Measurements from ENCODE around the gene ECT2L. TPM values are rescaled to one million over a fixed set of nuclear protein-coding genes. Genes with fewer than 3 reads are reported as not detected.
"Not testable (repeated sequence)": the region's sequence is repeated elsewhere in the genome, so short reads cannot be mapped to it uniquely, and the experiment has no call there.

The ECT2L gene
- total RNA-seq, 1 donor from 2014 or later, result not detected

DNA sequence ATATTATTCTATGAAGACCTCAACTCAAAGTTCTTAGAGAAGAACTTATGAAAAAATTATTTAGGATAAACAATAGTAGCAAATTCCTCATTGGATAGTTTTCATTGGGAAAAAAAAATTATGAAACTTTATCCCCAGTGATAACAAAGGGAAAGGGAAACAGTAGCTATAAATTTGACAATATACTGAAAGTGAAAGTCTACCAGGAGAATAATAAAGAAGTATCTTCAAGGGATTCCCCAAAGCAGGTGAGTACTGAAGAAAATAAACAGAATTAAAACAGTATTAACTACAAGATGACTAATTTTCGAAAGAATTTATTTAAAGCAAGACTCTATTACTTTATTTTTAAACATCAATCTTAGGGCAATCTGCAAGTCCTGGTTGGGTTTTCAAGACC, 135.8 kb downstream of the ECT2L start:
- Histone ChIP-seq H3K36me3 (peaks cover 30% of the 10 kb centered on the region), H3K9me3 (no peaks in the 10 kb centered on the region), H3K27me3 (no peaks in the 10 kb centered on the region), H3K4me3 (no peak overlapping the region), H3K27ac (no peak overlapping the region), H3K4me1 (no peaks in the 10 kb centered on the region)
- DNase-seq (no peak), ATAC-seq (no peak)
- TF ChIP-seq, protein P1, sequence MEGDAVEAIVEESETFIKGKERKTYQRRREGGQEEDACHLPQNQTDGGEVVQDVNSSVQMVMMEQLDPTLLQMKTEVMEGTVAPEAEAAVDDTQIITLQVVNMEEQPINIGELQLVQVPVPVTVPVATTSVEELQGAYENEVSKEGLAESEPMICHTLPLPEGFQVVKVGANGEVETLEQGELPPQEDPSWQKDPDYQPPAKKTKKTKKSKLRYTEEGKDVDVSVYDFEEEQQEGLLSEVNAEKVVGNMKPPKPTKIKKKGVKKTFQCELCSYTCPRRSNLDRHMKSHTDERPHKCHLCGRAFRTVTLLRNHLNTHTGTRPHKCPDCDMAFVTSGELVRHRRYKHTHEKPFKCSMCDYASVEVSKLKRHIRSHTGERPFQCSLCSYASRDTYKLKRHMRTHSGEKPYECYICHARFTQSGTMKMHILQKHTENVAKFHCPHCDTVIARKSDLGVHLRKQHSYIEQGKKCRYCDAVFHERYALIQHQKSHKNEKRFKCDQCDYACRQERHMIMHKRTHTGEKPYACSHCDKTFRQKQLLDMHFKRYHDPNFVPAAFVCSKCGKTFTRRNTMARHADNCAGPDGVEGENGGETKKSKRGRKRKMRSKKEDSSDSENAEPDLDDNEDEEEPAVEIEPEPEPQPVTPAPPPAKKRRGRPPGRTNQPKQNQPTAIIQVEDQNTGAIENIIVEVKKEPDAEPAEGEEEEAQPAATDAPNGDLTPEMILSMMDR (IDR thresholded peaks at IDR 0.05), result no peak
- intact Hi-C loops (cut with DNase I), result no loop called here

DNA sequence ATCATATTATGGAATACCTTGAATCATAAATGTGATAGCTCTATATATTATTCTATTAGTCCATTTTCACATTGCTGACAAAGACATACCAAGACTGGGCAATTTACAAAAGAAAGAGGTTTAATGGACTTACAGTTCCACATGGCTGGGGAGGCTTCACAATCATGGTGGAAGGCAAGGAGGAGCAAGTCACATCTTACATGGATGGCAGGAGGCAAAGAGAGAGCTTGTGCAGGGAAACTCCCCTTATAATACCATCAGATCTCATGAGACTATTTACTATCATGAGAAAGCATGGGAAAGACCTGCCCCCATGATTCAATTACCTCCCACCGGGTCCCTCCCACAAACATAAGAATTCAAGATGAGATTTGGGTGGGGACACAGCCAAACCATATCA, 141.0 kb downstream of the ECT2L start:
- H3K9me3 ChIP-seq; DNase-seq; H3K27ac ChIP-seq; intact Hi-C loops (cut with DNase I); H3K4me3 ChIP-seq; H3K27me3 ChIP-seq; H3K4me1 ChIP-seq; ATAC-seq: not testable (repeated sequence)
- peaks cover 30% of the 10 kb centered on the region for H3K36me3 ChIP-seq

DNA sequence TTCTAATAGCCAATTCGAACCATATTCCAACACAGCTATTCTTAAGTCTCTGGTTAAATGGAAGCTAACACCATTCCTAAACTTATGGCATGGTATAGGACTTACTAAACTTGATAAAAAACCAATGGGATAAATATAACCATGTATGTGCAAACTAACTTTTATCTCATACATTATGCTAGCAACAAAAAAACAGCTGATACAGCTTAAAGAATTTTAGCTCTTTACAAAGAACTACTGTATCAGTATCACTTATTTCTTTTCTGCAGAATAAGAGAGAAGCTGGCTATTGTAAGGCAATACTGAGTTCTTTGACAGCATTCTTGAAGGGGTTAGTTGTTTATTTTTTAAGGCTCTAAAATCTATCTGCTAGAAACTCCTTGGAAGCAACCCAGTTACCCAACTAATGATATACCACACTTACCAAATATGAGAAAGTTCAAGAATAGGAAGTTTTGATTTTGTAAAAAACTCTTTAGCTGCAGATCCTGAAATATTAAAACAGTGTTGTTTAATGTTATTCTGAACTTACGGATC, 147.3 kb downstream of the ECT2L start:
- intact Hi-C loops (cut with DNase I), result no loop called here
- Histone ChIP-seq H3K27ac (no peak overlapping the region), H3K27me3 (no peaks in the 10 kb centered on the region), H3K9me3 (no peaks in the 10 kb centered on the region), H3K4me3 (no peak overlapping the region), H3K36me3 (peaks cover 24% of the 10 kb centered on the region), H3K4me1 (peaks cover 4% of the 10 kb centered on the region)
- ATAC-seq (no peak), DNase-seq (no peak)
- TF ChIP-seq, protein P1 (IDR thresholded peaks at IDR 0.05), result no peak

DNA sequence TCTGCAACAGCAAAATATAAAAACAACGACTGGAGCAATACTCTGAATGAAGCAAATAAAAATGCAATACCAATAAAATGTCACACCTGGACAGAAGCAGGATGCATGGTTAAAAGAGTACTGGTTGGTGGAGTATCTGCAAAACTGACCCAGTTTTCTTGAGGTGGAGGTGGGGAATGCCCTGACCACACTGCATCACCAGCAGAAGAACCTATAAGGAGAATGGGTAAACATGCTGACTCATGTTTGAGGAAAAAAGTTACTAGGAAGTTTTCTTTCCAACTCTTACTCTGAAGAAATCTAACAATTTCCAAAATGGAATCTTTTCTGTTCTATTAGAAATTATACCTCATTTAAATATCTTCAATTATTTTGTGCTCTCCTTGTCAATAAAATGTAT, 148.5 kb downstream of the ECT2L start:
- no peaks in the 10 kb centered on the region for H3K27me3 ChIP-seq
- no peaks in the 10 kb centered on the region for H3K9me3 ChIP-seq
- no peak for DNase-seq
- no peak overlapping the region for H3K4me3 ChIP-seq
- H3K4me1 ChIP-seq, result peaks cover 14% of the 10 kb centered on the region
- intact Hi-C loops (cut with DNase I), result no loop called here
- ATAC-seq, result no peak
- TF ChIP-seq, protein P1 (IDR thresholded peaks at IDR 0.05), result no peak
- peaks cover 18% of the 10 kb centered on the region for H3K36me3 ChIP-seq
- H3K27ac ChIP-seq, result no peak overlapping the region

DNA sequence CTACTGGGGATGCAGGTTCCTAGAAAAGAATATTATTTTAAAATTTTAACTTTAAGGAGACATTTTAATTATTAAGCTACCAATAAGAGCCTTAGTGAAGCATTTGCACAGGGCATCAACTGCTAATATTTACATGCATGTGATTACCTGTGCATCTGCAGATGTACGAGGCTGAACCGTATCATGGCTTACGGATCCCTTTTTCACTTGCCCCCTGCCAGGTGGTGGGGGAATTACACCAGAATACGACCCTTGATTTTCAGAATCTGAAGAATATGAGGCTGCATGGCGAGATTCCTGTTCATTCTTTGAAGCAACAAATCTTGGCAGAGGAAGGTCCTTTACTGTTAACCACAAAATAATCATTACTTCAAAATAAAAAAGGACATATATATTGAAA, 149.5 kb downstream of the ECT2L start:
- Histone ChIP-seq H3K4me3 (no peak overlapping the region), H3K27ac (no peak overlapping the region), H3K27me3 (no peaks in the 10 kb centered on the region), H3K4me1 (peaks cover 14% of the 10 kb centered on the region), H3K9me3 (no peaks in the 10 kb centered on the region), H3K36me3 (peaks cover 15% of the 10 kb centered on the region)
- ATAC-seq (no peak), DNase-seq (no peak)
- intact Hi-C loops (cut with DNase I), result no loop called here
- TF ChIP-seq, protein P1 (IDR thresholded peaks at IDR 0.05), result no peak

DNA sequence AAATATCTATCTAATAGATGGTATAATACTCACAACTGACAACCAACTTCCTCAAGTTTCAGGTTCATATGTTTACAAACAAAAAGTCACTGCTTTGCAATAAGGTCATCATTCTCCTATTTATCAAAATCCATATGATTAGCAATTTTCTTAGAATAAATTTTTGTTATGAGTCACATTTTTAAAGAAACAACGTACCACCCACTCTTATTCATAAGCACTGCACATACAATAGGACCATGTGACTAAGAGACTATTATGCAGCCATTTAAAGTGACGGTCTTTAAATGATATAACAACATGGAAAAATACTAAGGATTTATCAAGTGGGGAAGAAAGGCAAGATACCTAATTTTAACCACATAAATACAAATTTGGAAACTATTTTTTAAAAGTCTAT, 152.1 kb downstream of the ECT2L start:
- Histone ChIP-seq H3K36me3 (peaks cover 8% of the 10 kb centered on the region), H3K4me3 (no peak overlapping the region), H3K4me1 (peaks cover 14% of the 10 kb centered on the region), H3K9me3 (no peaks in the 10 kb centered on the region), H3K27me3 (no peaks in the 10 kb centered on the region), H3K27ac (no peak overlapping the region)
- TF ChIP-seq, protein P1 (IDR thresholded peaks at IDR 0.05), result no peak
- ATAC-seq (no peak), DNase-seq (no peak)
- intact Hi-C loops (cut with DNase I), result no loop called here

Data from upper lobe of right lung (tissue), 1 donor.